Measurements from ENCODE around the gene ZNF512B.
"Not testable (repeated sequence)": the region's sequence is repeated elsewhere in the genome, so short reads cannot be mapped to it uniquely, and the experiment has no call there.

ZNF512B gene

DNA sequence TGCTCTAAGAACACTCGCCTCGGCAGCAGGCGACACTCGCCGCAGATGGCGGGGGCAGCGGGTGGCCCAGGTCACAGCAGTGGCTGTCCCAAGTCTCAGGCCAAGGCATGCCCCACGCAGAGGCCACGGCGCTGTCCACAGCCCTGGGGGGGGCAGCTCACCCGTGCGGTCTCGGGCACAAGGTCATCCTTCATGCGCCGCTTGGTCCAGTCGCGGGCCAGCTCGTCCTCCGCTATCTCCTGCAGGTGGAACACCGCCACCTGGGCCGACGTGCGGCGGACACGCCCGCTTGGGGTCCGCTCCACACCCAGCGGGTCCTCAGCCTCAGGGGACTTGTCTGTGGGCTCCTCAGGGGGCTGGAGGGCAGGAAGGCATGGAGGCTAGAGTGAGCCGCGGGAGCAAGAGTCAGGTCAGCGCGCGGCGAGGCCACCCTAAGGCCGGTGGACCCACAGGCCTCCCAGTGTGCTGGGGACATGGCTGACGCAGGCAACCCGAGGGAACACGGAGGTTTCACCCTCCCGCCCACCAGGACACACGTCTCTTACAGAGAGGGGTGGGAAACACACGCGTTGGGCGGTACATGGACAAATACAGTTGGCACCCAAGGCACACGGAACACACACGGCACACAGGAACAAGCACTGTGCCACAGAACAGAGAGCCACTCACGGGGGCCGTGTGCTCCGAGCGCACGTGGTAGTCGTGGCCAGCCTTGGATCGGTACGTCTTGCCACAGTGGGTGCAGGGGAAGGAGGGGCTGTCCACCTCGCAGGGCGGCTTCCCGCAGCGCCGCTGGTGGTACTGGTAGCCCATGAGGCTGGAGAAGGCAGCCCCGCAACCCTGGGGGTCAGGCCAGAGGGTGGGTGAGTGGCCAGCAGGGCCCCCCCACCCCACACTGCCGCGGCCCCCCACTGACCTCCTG lies 7.0 kb downstream of the ZNF512B start:
- no peak for DNase-seq

DNA sequence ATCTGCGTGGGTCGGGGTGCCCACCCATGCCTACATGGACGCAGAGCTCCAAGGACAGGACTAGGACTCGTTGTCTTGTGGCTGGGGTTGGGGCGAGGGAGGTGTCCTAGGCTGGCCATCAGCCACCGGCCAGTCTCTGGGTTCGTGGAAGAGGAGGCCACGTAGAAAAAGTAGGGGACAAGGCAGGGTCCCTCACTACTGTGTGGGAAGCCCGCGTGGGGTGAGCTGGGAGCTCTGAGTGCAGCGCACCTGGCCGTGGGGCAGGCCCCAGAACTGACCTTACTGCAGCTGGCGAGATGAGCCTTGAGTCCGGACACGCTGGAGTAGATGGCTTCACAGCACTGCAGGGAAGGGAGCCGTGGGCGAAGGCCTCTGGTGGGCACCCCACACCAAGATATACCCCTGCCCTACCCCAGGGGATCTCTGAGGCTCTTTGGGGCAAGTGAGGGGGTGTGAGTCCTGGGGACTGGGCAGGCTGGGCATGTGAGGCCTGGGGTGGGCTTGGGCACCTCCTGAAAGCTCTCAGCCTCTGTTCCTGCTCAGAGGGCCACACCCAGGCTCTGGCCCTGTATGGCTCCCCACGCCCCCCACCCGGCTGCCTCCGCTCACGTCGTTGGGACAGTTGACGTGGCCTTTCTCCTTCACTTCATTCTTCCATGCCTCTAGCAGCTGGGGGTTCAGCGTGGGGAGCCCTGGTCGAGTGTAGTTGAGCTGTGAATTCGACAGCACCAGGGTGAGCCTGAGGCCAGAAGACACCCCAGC lies 7.9 kb downstream of the ZNF512B start:
- DNase-seq: no peak

DNA sequence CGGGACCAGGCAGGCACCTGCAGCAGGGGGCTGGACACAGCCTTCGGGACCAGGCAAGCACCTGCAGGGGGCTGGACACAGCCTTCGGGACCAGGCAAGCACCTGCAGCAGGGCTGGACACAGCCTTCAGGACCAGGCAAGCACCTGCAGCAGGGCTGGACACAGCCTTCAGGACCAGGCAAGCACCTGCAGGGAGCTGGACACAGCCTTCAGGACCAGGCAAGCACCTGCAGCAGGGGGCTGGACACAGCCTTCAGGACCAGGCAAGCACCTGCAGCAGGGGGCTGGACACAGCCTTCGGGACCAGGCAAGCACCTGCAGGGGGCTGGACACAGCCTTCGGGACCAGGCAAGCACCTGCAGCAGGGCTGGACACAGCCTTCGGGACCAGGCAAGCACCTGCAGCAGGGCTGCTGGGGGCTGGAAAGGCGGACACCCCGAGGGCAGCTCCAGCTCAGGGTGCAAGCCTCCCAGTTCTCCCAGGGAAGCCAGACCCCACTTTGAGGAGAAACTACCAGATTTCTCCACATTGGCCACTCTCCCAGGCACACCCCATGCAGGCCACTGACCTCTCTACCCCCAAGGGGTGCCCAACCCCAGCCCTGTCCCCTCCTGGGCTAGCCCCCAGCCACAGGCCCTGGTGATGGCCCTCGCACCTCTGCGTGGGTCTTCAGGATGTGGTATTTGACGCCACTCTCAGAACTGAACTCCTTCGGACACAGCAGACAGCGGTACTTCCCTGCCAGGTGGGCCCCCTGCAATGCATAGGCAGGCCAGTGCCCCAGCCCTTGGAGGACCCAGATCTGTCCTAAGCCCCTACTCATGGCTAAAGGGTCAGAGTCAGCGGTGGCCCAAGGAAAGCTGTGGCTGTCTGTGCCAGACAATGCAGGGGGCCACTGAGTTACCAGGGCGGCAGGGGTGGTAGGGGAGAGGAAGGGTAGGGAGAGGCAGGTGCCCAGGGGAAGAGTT lies 8.8 kb downstream of the ZNF512B start:
- DNase-seq: not testable (repeated sequence)

DNA sequence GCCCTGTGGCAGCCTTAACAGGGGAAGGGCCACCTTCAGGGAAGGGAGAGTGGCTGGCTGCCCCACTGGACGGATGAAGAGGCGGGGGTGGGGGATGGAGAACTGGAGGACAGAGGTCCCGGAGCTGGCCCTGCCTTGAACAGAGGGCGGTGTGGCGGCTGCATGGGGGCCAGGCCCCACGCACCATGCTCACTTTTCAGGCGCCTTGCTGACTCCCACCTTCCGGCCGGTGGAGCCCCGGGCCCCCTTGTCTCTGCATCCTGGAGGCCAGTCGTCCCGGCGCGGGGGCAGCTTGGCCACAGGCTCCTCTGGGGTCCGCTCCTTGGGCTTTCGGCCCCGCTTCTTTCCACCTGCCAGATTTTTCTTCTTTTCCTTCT lies 10.0 kb downstream of the ZNF512B start:
- DNase-seq: no peak

DNA sequence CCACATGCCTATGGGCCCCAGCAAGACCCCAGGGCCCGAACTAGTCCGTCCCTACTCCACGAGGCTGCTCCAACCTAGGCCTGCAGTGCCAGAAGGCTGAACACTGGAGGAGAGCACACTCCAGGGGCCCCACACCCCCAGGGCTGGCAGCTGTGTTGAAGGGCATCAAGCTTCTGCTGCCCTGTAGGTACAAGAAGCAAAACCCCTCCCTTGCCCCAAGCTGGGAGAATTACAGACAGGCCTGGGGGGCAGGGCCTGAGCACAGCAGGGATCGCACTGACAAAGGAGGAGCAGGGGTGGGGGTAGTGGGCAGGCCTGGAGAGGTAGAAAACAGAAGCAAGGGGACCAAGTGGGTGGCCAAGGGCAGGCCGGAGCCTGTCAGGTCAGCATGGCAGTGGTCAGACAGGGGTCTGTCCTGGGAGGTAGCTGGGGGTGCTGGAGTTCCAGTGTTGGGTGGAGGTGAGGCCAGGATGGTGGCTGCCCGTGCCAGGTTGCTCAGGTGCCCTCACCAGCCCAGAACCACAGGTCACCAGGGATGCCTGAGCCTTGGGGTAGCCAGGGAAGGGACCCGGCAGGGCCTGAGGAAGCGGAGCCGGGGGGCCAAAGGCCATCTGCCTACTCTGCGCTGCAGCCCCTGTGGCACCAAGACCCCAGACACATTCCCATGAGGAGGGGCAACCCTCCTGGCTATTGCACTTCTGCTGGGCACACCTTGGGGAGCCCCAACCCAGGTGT lies 10.6 kb downstream of the ZNF512B start:
- DNase-seq: peak in 2 of 3 experiments; percentile 44 to 74

DNA sequence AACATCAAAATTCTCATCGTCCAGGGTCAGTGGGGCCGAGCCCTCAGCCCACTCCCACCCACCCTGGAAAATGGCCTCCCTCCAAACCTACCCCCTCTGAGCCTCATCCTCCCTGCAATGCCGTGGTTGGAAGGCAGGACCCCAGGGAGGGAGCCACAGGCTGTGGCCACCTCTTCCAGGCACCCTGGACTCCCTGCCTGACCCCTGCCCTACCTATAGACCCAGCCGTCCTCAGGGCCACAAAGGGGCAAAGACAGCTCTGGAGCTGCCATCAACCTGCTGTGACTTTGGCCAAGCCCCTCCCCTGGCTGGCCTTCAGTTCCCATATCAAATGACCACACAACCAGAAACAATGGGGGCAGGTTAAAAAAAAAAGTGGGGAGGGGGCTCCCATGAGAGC lies 11.3 kb downstream of the ZNF512B start:
- no peak for DNase-seq

DNA sequence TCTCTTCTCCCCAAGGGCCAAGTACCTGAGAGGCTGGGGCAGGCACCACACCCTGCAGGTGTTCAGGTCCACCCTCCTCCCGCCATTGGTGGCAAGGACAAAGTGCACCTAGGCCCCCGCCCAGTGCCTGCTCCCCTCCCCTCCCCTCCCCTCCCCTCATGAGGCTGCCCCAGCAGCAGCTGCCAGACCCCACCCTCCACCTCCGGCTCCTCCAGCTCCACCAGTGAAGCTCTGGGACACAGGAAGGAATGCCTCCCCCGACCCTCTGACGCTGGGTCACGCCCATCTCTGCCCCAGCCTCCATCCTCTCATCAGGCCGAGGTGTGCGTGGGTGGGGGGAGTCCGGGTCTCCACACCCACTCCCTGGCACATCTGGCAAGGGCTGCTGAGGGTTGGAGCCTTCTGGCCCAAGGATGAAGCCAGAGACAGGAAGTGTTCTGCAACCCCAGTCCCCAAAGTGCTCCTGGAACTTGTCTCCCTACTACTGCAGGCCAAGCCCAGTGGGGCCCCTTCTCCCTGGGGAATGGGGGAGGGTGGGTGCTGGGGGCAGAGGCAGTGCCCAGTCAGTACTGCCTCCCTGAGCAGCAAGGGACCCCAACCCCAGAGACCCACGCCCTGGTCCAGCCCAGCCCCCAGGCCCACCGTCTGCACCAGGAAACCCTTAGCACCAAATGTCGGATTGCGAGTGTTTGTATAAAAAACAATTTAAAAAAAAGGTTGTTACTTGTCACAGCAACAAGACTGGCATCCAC lies 11.9 kb downstream of the ZNF512B start:
- DNase-seq: peak; percentile 81 to 94 (median 94)

DNA sequence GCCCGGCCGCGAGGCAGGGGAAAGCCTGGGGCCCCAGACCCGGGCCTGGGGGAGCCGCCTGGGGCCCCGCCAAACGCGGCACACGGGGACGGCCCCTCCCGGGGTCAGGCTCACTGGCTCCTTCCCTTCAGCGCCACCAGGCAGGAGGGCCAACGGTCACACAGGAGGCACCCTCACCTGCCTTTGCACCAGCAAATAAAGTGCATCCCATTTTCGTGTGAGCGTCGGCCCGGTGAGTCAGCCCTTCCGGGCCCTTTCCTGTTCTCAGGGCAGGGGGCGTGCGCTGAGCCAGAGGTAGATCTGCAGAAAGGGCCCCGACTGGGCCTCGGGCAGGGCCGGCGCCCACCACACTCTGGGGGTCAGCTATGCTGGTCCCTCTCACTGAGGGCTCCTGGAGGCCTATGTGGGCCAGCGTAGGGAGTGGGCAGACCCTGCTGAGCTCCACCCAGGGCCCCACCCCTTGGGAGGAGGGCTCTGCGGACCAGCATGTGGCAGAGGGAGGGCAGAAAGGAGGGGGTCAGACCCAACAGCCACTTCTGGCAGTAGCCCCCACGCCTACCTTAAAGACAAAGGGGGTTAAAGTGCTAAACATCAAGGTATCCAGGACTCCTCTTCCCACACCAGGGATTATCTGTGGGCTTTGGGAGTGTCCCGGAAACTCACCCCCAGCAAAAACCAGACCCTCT lies 12.6 kb downstream of the ZNF512B start:
- DNase-seq: peak; percentile 81 to 94 (median 94)

DNA sequence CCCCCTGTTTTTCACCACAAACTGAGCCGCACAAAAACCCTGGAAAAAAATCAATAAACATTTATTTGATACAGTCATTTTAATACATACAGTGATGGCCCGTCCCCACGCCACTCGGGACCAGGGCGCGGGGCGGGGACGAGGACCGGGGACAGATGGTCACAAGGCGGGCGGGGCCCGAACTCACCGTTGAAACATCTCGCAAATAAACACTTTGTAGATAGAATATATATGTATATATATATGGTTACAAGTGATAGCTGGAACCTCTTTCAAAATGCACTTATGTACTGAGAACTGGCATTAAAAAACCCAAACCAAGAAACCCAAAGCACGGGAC lies 13.1 kb downstream of the ZNF512B start:
- no peak for DNase-seq

DNA sequence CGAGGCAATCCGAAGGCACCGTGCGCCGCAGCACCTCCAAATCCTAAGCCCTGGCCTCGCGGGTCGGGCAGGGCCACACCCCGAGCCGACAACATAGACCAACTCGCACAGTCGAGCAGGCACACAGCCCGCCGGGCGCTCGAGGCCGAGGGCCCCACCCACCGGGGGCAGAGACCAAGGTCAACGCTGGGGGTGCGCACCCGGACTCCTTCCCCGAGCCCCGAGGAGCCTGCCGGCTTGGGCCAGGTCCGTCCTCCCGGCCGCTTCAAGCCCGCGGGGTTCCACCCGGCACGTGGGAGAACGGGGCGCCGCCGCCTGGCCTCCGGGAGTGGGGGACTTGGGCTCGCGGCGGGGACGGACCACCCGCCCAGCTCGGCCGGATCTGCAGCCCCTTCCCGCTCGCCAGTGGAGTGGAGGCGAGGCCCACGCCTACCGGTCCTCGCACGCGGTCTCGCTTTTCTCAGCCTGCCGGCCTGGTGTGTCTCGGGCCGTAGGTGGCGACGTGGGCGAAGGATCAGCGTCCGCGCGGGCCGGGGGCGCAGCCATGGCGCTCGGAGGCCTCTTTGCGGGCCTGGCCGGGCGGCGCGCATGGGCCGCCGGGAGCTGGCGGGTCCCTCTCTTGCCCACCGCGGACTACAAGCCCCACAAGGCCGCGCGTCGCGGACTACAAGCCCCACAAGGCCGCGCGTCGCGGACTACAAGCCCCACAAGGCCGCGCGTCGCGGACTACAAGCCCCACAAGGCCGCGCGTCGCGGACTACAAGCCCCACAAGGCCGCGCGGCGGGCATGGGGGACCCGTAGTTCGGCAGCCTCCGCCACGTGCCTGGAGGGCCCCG lies 13.7 kb downstream of the ZNF512B start, which contains the start of gene UCKL1:
Gene UCKL1, minus strand, starts transcription at position 590 of the 837 bp plus-strand sequence. Its CDS starts 44 bp downstream, at position 546.
- DNase-seq: peak; percentile 94 to 98 (median 95)

DNA sequence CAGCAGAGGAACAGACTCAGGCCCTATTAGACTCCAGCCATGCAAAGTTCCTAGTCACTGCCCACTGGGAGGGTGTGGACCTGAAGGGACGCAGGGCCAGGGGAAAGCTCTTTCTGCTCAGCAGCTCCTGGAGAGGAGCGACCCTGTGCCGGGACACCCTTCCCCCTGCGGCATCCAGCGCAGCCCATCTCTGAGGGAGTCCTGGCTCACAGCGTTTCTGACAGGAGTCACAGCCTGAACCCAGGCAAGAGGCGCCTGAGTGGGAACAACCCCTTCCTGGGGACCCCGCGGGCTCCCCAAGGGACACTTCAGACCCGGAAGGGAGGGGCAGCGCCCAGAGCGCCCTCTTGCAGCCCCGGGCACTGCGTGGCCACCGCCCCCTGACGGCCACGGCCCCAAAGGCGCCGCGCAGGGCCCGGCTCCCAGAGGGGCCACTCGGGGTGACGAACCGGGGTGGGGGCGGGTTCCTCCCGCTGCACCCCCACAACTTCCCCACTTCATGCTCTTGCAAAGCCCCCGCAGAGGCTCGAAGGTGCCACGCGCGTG lies 14.4 kb downstream of the ZNF512B start:
- peak in 2 of 3 experiments; percentile 65 to 69 for DNase-seq

DNA sequence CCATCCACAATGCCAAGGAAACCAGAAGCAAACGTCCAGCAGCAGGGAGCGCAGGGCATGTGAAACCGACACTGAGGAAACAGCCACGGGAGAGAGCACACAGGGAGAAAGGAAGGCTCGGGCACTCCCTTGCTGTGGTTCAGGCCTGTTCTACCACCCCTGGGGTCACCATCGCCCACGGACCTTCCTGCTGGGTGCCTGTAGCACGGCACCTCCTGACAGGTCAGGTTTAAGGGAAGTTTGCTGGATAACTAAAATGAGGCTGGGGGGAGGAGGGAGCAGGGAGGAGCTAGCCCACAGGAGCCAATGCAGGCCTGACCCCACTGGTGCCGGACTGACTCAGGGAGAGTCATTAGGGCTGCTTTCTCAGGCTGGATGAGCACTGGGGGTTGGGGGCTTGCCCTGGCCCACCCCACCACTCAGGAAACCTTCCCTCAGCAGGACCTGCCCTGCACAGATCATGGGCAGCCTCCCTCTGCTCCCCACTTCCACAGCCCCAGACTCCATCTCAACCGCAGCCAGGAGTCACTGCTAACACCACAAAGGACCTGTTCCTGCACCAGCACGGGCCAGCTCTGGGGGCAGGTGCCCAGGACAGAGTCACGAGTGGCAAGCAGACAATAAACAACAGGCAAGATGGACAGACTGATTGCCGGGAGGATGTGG lies 15.8 kb downstream of the ZNF512B start:
- DNase-seq: no peak

DNA sequence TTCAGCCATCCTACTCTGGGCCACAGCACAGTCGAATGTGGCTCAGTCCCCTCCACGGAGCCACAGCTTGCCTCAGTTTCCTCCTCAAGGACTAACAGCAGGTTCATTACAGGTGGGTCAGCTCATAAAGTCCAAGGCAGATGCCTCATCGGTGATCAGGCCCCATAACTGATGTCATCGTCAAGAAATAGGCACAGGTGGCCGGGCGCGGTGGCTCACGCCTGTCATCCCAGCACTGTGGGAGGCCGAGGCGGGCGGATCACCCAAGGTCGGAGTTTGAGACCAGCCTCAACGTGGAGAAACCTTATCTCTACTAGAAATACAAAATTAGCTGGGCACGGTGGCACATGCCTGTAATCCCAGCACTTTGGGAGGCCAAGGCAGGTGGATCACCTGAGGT lies 17.0 kb downstream of the ZNF512B start:
- DNase-seq: no peak

DNA sequence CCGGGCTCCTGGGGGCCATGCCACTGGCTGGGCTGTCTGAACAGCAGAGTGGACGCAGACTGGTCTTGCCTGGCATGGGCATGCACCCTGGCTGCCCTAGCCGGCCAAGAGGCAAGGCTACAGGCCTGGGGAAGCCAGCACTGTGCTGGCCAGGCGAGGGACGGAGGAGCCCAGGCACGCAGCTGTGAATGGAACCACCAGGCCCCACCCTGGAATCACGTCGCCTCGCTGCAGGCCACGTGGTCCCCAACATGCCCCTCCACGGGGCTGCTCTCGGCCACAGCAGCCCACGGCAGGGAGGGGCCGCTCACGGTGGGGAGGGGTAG lies 17.6 kb downstream of the ZNF512B start:
- no peak for DNase-seq

DNA sequence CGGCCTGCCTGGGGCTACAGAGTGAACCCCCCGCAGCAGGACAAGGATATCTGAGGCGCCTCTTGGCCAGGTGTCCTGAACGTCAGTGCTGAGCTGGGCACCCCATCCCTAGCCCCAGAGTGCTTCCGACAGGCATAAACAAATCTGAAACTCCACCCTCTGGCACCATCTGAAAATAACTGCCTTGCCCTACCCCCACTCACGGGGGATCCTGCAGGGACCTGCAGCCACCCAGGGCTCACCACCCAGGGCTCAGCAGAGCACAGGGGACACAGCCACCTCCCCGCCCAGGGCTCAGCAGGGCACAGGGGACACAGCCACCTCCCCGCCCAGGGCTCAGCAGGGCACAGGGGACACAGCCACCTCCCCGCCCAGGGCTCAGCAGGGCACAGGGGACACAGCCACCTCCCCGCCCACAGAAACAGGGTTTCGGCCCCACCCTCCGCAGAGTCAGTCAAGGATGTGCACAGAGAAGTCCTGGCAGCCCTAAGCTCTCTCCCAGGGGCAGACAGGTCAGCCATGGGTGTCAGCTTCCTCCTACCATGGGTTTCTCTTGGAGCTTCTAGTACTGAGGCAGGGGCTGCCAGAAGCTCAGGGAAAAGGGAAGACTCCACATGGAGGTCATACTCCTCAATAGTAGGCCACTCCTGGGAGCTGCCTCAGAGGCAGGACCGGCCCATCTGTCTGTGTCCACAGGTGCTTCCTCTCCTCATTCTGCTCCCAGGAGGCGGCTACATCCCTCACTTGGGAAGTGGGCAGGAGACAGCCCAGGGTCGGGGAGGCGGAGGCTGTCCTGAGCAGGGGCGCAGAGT lies 18.1 kb downstream of the ZNF512B start:
- DNase-seq: no peak

DNA sequence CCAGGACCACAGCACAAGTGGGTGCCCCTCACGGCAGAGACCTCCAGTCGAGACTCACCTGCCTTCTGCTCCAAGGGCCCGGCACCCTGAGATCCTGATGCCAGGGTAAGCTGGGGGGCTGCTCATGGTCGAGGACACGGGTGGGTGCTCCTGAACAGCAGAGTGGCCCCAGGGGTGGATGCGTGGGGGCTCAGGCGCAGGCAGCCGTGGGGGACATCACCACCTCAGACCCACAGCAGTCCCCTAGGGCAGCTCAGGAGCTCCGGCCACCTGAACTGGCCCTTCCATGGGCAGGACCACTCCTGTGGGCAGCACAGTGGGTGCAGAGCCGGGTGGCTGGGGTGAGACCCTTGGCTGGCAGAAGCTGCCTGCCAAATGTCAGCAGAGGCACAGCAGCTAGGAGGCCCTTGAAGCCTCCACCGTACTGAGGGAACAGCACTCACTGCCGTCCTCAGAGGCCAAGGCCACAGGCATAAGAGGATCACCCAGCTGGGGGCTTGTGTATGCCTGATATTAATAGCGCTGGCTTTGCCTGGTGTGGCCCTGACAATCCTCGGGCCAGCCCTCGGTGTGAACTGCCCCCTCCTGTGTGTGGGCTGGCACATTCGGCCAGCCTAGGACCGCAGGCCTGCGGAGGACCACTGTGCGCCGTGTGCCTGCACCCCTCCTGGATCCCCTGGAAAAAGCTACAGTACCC lies 18.9 kb downstream of the ZNF512B start:
- DNase-seq: no peak

Data from NCI-H1417 (cell line).